Effector CD8-positive, alpha-beta T cell (primary cell): ENCODE results near the gene POLD1.
A peak's percentile ranks its signal among the peaks of the same experiment; 100 is the strongest.
"Not testable (repeated sequence)": the region's sequence is repeated elsewhere in the genome, so short reads cannot be mapped to it uniquely, and the experiment has no call there.

Experiments used
- DNase-seq: peaks from one replicate; lab custom pipeline; 2025; lab: John Stamatoyannopoulos, UW

POLD1 gene

DNA sequence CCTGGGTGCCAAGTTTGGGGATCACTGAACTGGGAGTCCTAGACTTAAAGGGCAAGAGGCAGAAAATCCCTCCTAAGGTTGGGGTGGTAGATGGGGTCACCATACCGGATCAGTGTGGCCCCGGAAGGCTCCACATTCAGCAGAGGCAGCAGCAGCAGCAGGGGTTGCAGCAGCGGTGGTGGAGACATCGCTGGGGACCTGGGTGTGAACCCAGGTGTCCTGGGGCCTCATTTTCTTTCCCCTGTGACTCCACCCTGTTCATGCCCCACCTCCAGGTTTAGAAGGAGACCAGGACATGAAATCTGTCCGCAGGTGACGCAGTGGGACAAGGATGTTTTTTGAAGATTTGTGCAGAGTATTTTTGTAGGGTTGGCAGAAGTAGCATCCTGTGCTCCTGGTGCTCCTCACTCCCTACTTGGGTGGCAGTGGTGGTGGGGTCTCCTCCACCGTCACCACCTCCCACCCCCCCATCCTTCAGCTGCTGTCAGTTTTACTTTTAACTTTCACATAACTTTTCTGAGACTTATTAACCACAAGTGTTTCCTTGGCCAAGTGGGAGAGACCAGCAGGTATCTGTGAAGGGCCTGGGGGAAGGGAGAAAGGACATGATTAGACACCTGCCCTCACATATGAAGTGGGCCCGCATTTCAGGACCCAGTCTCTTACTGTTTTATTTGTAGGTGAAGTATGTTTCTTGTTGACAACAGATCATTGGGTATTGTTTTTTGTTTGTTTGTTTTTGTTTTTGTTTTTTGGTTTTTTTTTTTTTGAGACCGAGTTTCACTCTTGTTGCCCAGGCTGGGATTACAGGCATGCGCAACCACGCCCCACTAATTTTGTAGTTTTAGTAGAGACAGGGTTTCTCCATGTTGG lies 18.5 kb upstream of the POLD1 start, which contains the start of gene NAPSA:
TSS of gene NAPSA (minus strand) at position 206 of the 873 bp plus-strand sequence. CDS start at position 188, 18 bp downstream.
- no peak for DNase-seq

DNA sequence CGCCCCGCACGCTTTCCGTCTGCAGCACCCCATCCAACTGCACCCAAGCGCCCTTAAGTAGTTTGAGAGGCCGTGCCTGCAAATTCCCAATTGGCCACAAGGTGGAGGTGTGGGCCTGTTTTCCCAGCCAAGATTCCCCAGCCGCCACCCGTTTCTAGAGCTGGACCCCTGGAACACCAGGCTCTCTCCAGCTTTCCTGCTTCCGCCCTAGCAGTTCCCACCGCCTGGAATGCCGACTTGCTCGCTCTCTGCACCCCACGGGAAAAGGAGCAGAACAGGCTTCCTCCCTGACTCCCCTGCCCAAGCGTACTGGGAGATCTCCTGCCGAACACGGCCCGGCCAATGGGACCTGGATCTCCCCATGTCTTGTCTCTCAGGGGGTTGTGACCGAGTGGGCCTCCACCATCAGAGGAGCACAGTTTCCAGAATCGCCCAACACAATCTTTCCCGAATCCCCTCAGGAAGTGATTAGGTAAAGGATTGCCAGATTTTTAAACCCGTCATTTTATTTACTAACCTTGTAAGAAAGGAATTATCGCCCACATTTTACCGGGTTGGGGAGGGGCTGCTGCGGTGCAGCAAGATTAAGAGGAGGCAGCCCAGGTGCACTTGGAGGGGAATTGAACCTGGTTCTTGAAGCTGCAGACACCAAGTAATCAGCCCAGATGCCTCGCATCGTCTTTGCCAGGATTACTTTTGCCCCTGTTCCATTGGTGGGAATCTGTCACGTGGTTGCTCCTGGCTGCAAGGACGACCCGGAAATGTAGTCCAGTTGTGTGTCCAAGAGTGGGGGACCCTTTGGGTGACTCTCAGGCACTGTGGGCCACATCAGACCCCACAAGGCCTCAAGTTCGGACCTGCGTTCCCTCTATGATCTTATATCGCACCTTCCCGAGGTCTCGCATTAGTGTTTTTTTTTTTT lies 15.2 kb upstream of the POLD1 start:
- DNase-seq, result peak; percentile 72

DNA sequence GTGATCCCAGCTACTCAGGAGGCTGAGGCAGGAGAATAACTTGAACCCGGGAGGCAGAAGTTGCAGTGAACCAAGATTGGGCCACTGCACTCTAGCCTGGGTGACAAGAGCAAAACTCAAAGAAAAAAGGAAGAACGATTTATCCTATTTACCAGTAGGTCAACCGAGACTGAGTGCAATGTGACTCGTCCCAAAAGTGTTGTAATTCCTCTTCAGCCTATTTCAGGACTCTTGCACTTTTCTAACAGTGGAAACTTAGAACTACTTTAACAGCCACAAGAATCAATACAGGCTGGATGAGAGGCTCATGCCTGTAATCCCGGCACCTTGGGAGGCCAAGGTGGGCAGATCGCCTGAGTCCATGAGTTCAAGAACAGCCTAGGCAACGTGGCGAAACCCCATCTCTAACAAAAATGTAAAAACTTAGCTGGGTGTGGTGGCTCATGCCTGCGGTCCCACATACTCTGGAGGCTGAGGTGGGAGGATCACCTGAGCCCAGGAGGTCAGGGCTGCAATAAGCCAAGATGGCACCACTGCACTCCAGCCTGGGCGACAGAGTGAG lies 12.2 kb upstream of the POLD1 start:
- DNase-seq, result no peak

DNA sequence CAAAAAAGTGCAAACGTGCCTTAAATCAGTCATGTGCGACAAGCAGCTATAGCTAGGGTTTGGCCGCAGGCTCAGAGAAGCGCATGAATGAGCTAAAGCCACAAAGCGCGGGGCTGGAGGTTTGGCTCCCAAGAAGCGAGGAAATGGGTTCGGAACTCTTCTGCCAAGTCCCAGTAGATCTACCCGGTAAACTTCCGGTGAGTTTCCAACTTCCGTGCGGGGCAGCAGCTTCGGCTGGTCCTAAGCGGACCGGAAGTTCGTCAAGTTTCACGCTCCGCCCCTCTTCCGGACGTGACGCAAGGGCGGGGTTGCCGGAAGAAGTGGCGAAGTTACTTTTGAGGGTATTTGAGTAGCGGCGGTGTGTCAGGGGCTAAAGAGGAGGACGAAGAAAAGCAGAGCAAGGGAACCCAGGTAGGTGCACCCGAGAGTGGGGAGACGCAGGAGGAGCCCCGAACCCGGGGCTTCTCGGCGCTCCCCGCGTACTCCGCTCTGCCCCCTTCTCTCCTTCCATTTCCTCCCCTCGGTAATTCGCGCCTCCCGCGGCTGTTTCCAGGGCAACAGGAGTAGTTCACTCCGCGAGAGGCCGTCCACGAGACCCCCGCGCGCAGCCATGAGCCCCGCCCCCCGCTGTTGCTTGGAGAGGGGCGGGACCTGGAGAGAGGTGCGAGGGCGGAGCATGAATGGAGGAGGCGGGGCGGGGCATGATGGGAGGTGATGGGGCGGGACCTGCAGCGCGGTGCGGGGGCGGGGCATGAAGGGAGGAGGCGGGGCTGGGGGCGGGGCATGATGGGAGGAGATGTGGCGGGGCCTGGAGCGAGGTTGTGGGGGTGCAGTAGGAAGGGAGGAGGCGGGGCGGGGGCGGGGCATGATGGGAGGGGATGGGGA lies 7.7 kb upstream of the POLD1 start, which contains the start of gene NR1H2:
TSS of gene NR1H2 (plus strand) at position 292 of the 885 bp plus-strand sequence. CDS start 1,149 bp downstream, outside the sequence.
- DNase-seq, result peak; percentile 92

DNA sequence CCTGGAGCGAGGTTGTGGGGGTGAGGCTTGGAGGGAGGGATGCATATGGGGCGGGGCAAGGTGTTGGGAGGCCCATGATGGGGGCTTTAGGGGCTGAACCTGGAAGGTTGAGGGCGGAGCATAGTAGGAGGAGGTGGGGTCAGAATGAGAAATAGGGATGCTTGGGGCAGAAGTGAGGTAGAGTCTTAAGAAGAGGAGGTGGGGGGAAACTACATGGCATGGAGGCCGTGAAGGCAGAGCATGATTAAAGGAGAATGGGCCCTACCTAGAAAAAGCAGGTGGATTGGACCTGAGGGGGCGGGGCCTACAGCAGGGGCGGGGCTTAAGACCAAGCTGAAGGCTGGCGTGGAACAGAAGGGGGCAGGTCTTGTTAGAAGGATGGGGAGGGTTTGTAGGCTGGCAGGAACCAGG lies 7.1 kb upstream of the POLD1 start:
- peak; percentile 59 for DNase-seq

DNA sequence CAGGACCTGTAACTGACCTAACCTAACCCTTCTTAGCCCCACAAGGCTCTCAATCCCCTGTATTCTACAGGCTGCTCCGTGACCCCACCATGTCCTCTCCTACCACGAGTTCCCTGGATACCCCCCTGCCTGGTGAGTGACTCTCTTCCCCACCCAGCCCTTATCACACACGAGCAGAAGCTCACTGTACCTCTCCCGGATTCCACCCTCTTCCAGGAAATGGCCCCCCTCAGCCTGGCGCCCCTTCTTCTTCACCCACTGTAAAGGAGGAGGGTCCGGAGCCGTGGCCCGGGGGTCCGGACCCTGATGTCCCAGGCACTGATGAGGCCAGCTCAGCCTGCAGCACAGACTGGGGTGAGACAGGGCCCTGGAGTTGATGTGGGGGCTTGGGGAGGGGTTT lies 6.6 kb upstream of the POLD1 start:
- no peak for DNase-seq

DNA sequence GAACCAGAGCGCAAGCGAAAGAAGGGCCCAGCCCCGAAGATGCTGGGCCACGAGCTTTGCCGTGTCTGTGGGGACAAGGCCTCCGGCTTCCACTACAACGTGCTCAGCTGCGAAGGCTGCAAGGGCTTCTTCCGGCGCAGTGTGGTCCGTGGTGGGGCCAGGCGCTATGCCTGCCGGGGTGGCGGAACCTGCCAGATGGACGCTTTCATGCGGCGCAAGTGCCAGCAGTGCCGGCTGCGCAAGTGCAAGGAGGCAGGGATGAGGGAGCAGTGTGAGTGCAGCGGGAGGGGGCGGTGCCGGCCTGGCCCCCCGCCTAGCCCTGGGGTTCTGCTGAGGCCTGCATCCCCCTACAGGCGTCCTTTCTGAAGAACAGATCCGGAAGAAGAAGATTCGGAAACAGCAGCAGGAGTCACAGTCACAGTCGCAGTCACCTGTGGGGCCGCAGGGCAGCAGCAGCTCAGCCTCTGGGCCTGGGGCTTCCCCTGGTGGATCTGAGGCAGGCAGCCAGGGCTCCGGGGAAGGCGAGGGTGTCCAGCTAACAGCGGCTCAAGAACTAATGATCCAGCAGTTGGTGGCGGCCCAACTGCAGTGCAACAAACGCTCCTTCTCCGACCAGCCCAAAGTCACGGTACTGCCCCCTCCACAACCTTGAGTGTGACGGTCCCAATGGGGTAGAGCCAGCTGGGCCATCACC lies 5.8 kb upstream of the POLD1 start:
- no peak for DNase-seq

DNA sequence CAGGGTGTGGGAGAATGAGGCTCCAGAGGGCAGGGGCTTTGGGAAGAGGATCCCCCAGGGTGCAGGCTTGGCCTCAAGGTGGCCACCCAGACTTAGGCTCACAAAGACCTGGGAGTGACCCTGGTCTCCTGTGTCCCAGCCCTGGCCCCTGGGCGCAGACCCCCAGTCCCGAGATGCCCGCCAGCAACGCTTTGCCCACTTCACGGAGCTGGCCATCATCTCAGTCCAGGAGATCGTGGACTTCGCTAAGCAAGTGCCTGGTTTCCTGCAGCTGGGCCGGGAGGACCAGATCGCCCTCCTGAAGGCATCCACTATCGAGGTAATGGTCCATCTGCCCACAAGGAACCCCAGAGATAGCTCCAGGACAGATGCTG lies 5.3 kb upstream of the POLD1 start:
- no peak for DNase-seq

DNA sequence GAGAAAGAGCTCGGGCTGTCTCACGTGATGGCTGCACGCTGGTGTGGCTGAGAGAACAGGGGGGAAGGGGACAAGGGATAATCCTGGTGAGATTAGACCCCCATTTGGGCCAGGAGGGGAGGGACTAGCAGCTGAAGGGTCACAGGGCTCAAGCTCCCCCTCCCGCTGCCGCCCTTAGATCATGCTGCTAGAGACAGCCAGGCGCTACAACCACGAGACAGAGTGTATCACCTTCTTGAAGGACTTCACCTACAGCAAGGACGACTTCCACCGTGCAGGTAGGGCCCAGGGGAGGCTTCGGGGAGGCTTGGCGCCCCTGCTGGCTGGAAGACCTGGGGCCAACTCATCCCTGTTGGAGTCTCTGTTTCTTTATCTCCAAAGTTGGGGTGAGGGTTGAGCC lies 4.5 kb upstream of the POLD1 start:
- no peak for DNase-seq

DNA sequence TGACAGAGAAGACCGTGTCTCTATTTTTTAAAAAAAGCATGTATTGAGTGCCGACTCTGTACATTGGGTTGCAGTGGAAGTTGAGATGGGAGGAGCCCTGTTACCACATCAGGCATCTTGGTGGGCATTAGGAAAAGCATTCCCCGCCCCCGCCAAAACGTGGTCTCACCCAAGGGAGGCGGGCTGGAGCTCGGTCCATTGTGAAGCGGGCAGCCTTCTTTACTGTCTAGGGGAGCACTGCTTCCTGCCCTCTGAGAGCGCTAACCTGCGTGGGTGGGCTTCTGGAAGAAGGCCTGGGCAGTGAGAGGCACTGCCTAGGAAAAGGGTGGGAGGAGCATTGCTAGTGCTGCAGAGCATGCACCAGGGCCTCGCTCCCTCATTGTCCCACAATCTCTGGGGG lies 4.0 kb upstream of the POLD1 start:
- no peak for DNase-seq

DNA sequence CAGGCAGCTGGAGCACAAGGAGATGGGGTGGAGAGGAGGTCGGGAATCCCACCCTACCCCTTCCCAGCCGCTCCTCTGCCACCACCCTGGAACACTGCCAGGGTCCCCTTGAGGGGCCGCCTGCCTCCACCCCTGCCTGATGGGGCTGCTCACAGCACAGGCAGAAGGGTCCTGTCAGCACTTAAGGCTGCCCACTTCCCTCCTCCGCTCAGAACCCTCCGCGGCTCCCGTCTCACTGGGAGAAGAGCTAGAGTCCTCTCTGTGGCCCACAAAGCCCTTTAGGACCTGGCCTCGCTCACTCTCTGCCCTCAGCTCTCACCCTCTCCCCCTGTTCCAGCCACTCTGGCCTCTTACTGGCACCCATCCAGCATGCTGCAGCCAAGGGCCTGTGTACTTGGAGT lies 3.4 kb upstream of the POLD1 start:
- DNase-seq, result no peak

DNA sequence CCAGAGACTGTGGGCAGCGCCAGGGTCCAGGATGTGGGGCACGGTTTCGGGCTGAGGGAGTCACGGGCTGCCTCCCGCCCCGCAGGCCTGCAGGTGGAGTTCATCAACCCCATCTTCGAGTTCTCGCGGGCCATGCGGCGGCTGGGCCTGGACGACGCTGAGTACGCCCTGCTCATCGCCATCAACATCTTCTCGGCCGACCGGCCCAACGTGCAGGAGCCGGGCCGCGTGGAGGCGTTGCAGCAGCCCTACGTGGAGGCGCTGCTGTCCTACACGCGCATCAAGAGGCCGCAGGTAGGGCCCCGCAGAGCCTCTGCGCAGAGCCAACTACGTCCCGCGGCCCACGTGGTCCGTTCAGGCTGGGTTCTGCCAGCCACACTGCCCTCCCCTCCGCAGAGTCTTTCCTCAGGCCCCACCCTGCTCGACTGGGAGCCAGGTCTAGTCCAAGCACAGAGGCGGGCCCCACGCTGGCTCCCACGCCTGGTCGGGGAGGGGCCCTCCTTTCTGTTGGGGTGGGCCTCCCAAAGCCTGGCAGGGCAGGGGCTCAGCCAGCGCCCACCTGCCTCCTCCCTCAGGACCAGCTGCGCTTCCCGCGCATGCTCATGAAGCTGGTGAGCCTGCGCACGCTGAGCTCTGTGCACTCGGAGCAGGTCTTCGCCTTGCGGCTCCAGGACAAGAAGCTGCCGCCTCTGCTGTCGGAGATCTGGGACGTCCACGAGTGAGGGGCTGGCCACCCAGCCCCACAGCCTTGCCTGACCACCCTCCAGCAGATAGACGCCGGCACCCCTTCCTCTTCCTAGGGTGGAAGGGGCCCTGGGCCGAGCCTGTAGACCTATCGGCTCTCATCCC lies 2.0 kb upstream of the POLD1 start:
- no peak for DNase-seq

DNA sequence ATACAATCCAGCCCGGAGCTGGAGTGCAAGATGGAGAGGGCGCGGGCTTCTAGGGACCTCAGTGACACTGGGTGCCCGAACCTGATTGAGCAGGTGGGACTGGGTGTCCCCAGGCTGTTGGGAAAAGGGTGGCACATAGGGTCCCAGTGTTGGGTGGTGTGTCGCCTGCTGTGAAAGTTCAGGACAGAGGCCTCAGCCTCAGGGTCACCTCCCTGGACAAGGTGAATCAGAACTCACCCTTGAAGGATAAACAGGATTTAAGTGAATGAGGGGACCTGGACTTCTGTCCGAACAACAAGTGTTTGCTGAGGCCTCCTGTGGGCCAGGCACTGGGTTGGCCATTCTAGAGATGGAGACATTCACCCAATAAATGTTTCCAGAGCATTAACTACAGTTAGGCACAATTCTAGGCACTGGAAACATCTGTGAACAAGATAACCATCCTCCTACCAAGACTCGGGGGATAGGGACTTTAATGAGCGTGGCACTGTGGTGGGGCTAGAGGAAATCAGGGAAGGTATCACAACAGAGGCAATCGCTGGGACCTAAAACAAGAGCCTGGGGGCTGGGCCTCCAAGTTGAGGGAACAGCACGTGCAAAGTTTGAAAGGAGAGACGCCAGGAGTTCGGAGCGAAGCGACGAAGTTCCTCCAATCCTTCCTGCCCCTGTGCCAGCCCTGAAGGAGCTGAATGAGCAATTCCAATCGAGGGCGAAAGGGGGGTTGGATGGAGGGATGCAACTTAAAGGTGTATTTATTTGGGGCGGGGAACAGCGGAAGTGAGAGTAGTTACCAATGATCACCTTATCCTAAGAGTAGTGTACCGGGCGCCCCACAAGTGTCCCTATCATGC lies 921 bp upstream of the POLD1 start:
- DNase-seq, result no peak

DNA sequence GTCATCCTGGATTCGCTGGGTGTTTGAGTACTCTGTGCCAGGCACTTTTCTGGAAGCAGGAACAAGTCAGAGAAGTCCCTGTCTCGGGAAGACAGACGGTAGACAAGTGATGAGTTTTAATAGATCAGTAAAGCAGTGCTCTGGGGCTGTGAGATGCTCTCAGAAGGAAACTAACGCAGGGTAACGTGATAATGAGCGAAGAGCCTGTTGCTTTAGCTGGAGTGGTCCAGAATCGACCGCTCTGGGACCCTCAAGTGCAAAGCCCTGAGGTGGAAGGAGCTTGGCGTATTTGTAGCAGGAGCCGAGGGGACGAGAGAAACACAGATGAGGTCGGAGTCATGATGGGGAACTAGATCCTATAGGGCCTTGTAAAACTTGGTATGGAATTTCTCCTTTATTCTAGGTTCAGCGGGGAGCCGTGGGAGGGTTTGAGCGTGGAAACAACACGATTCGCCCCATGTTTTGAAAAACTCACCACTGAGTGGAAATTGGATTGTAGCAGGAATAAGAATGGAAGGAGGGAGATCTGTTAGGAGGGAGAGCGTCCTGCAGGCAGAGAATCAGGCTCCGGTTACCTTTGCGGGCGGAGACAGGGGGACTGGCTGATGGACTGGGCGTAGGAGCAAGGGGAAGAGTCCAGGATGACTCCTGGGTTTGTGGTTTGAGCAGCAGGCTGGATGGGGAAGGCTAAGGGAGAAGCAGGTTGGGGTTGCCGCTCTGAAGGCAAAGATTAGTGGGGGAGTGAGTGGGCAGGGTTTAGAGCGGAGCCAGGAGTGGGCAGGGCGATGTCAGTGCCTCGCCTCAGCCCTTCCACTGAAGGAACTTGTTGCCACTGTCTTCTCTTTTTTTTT lies 763 bp downstream of the POLD1 start:
- DNase-seq, result no peak

DNA sequence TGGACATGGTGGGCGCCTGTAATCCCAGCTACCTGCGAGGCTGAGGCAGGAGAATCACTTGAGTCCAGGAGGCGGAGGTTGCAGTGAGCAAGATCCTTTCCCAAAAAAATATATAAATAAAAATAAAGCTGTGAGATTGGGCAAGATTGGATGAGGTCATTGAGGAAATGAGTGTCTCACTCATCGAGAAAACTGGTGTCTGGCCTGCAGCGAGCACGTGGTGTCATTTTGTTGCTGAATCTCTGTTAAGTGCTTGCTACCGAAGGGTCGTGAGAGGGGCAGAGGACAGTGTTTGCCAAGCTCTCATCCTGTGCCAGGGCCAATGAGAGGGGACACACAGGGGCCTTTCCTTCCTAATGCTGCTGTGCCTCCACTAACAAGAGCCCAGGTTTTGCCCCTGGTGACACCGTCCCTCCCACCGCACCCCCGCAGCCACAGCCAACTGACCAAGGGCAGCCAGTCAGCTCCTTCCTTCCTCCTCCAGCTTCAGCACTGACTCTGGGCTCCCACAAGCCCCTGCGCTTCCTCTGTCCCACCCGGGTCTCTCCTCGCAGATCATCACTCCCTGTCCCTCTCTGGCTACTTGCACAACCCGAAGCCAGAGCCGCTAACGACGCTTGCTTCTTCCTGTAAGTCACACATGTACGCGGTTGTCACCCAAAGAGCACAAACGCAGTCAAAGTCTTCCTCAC lies 3.2 kb downstream of the POLD1 start:
- DNase-seq, result no peak

DNA sequence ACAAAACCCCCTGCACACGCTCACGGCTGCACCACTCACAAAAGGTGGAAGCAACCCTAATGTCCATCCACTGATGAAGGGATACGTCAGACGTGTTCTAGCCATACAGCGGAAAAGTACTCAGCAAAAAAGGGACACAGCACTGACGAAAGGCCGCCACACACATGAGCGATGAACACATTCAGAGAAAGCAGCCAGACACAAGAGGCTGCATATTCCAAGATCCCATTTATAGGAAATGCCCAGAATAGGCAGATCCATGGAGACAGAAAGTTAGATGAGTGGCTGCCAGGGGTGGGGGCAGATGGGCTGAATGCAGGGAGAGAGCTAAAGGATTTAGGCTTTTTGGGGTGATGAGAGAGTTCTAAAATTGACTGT lies 3.7 kb downstream of the POLD1 start:
- DNase-seq, result no peak

DNA sequence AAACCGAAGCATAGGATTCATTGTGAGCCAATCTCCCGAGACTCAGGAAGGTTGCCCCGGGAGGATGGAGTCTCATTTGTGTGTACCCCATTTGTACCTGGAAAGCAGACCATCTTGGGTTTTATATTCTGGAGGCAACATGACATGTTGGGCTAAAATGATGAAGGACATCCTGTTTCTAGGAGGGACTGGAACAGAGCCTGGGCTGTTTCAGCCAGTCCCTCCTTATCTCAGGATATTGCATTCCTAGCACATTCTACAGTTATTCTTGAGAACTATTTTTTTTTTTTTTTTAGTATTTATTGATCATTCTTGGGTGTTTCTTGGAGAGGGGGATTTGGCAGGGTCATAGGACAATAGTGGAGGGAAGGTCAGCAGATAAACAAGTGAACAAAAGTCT lies 6.1 kb downstream of the POLD1 start:
- DNase-seq, result not testable (repeated sequence)
